NCI-H226 (cell line): Measurements from ENCODE around the gene MICAL3.
"Not testable (repeated sequence)": the region's sequence is repeated elsewhere in the genome, so short reads cannot be mapped to it uniquely, and the experiment has no call there.

Source experiments
- DNase-seq: peaks from one replicate; pipeline ENCODE4 v3.0.0-alpha.2; 2015

MICAL3 gene, protein sequence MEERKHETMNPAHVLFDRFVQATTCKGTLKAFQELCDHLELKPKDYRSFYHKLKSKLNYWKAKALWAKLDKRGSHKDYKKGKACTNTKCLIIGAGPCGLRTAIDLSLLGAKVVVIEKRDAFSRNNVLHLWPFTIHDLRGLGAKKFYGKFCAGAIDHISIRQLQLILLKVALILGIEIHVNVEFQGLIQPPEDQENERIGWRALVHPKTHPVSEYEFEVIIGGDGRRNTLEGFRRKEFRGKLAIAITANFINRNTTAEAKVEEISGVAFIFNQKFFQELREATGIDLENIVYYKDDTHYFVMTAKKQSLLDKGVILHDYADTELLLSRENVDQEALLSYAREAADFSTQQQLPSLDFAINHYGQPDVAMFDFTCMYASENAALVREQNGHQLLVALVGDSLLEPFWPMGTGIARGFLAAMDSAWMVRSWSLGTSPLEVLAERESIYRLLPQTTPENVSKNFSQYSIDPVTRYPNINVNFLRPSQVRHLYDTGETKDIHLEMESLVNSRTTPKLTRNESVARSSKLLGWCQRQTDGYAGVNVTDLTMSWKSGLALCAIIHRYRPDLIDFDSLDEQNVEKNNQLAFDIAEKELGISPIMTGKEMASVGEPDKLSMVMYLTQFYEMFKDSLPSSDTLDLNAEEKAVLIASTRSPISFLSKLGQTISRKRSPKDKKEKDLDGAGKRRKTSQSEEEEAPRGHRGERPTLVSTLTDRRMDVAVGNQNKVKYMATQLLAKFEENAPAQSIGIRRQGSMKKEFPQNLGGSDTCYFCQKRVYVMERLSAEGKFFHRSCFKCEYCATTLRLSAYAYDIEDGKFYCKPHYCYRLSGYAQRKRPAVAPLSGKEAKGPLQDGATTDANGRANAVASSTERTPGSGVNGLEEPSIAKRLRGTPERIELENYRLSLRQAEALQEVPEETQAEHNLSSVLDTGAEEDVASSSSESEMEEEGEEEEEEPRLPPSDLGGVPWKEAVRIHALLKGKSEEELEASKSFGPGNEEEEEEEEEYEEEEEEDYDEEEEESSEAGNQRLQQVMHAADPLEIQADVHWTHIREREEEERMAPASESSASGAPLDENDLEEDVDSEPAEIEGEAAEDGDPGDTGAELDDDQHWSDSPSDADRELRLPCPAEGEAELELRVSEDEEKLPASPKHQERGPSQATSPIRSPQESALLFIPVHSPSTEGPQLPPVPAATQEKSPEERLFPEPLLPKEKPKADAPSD (N-terminal part only)

DNA sequence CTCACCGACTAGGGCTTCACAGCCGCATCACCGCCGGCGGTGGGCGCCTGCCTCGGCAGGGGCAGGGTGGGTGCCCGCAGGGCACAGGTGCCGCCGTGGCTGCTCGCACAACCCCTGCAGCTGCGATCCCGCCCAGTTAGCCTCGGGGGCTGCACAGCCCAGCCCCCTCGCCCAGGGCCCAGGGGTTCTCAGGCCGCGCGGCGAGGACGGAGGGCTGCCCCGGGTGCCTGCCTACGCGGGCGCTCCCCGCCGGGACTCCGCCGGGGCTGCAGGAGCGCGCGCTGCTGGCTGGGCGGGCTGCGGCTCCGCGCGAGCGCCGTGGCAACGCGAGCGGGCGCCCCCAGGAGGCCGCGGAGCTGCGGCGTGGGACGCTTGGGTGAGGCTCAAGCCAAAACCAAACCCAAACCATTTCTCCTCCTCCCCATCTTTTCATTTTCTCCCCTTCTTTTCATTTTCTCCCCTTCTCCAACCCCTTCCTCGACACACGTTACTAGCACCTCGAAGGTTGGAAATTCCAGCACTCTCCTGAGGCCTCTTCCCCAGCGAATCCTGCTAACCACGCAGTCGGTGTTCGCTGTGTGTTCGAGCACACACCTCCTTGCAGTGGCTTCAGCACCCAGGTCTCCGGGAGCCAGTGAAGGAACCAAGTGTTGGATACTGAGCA is at the start of gene MICAL3:
TSS of gene MICAL3 (minus strand) at position 286 of the 664 bp plus-strand sequence. CDS start 117,749 bp downstream, outside the sequence.
- DNase-seq = peak; percentile 35

DNA sequence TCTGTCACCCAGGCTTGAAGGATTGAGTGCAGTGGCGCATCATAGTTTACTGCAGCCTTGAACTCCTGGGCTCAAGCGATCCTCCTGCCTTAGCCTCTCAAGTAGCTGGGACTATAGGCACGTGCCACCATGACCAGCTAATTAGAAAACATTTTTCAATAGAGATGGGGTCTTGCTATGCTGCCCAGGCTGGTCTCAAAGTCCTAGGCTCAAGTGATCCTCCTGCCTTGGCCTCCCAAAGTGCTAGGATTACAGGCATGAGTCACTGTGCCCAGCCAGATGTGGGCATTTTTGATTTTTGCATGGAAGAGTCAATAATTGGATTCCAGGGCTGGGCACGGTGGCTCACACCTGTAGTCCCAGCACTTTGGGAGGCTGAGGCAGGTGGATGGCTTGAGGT is 49.6 kb upstream of the MICAL3 start:
- DNase-seq = not testable (repeated sequence)

DNA sequence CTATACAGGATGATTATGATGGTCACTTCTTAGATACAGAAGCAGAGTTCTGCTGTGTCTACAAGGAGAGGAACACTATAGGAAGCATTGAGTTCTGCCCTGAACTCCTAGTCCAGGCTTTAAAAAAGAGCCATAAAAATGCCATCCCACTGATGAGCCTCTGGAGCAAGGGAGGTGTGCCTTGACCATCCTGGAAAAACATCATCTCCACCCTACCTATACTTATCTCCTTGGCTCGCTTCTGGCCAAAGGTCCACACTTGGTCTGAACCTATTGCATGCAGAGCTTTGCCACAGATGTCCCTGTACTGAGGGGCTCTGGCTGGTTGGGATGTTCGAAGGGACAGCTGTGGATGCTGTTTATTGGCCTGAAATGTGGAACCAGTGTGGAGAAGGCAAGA is 49.1 kb upstream of the MICAL3 start:
- DNase-seq = no peak

DNA sequence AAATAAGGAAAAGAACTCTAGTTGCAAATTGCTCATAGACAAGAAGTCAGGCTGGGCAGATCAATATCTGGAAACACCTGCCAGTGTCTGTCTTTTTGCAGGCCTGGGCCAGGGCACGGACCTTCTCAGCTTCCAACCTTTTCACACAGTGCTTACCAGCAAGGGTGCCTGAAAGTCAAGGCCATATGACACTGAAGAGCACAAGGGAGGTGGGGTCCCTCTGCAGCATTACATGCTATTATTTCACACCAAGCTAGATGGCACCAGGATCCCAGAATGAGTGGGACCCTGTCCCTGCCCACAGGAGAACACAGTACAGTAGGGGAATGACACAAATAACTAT is 47.6 kb upstream of the MICAL3 start:
- DNase-seq = no peak

DNA sequence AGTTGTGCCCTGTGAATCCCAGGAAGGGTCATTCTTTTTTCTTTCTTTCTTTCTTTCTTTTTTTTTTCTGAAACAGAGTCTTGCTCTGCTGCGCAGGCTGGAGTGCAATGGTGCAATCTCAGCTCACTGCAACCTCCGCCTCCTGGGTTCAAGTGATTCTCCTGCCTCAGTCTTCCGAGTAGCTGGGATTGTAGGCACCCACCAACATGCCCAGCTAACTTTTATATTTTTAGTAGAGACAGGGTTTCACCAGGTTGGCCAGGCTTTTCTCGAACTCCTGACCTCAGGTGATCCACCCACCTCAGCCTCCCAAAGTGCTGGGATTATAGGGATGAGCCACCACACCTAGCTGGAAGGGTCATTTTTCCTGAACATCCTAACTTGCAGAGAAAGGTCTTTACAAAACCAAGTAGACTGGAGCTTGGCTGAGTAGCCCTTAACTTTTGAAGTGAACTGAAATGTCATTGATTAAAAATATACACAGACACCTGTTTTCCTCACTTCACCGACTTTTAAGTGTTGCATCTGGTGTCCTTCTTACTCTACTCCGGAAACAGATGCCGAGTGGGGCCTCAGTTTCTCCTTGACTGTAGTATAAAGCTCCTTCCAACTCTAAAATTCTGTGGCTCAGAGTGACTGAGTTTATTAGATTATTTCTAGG is 47.1 kb upstream of the MICAL3 start:
- not testable (repeated sequence) for DNase-seq

DNA sequence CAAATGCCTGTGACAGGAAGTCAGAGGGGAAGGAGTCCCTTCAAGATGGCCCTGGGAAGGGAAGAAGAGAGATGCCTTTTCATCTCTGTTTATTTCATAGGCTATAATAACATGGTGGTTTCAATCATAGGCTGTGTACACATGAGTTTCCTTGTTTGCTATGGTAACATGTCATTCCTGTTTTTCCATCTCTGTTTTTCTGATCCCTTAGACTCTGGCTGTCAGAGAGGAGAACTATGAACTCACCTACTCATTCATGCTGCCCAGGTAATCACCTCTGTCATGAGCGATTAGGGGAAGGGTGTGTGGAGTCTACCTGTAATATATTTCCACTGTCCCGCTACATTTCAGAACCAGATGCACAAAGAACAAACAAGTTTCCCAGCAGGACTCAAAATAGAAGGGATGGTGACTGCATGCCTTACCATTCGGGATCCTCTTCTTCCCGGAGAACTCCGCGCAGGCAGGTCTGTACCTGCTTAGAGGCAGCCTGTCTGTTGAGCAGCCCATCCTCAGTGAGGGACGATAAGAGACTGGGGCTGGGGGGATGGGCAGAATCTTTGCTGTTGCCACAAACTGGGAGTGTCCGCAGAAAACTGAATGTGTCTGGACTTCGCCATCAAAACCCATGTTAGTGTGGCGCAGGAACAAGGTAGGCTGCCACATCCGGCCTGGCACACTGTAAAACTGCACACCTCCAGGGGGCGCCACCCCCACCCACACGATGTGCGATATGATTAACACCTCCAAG is 46.4 kb upstream of the MICAL3 start:
- no peak for DNase-seq

DNA sequence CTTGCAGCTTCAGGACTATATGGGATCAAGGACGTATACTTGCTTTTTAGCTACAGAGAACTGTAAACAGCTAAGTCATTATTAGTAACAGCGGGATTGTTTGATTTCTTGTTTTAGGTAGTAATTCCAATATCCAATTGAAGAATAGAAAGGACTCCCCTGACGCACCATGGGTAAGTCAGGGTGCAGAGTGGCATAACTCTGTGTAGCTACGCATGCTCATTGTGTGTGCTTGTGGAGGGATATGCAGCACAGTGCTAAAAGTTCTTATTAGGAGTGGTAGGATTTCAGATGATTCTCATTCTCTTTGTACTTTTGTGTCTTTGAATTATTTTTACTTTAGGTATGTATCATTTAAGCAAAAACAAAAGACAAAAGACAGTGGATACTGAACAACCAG is 45.7 kb upstream of the MICAL3 start:
- no peak for DNase-seq

DNA sequence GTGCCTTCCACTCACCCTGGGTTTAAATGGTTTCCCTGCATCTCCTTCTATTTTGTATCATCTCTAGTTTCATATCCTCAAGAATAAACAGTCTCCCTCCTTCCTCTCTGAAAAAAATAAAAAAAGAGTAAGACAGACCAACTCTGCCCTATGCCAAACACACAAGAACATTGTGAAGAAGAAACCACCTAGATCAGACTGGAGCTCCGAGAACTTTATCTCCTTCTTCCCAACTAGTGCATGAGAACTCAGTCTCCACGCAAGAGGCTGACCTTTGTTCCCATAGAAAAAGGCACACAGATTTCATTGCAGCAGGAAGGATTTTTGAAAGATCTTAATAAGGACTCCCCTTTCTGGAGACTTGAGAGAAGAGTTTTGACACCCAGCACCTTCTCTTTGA is 44.7 kb upstream of the MICAL3 start:
- DNase-seq = no peak

DNA sequence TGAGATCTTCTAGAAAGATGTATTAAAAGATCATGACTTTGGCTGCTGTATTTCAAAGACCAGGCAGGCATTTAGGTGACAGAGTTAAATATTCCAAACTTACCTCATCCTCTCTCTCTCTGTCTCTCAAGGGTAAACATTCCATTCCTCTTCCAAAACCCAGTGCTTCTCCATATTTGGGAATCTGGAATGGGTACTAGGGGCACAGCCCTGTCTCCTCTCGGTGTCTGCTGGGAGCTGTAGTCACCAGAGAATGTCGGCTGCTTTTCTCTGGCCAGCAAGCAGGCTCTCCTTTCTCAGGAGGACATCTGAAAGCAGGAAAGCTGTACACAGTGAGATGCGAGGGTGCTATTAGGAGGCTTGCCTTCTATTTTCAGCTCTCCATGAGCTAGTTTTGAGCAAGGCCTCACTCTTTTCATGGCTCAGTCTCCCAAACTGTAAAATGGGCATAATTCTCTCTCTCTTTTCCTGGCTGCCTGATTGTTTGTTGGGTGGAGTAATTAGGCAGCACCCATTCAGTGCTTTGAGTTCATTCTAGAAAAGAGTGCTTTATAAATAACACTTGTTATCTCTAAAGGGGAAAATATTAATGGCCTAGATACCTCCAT is 44.1 kb upstream of the MICAL3 start:
- no peak for DNase-seq

DNA sequence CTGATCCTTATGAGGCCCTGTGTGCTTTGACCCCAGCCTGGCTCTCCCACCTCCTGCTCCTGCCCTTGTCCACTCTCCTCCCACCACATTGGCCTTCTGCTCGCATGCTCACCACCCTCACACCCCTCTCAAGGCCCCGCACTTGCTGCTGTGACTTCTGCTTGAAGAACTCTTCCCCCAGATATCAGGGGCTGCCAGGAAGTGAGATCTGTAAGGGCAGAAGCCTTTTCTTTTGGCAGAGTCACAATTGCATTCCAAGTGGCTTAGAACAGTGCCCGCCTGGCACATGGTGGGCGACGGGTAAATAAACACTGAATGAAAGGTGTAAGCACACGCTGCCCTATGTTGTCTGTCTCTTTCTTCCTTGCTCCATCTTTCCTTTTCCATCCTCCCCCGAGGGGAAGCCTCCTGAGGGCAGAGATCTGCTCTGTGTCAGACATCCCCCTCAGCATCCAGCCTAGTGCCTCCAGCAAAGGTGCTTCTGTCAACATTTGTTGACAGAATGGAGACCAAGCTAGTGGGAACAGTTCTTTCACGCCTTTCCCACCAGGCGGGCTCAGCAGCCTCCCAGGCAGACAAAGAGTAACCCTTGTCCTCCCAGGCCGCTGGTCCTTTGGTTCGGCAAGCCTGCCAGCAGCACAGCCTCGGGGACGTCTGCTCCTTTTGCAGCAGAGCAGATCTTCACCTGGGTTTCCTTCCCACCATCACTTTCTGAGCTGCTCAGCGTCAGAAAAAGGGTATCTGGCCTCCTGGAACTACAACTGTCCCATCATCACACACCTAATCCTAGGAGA is 43.4 kb upstream of the MICAL3 start:
- no peak for DNase-seq

DNA sequence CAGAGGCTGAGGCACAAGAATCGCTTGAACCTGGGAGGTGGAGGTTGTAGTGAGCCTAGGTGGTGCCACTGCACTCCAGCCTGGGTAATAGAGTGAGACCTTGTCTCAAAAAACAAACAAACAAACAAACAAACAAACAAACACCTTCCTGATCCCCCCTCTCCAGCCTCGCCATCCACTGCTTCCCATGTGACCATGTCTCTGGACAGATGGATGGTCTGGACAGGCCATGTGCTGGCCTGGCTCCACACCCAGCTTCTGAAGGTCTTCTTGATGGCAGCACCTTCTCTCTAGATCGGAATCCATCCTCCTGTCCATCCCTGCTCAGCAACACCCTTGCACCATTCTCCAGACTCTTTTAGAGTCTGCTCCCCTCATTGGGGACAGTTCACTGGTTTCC is 42.8 kb upstream of the MICAL3 start:
- no peak for DNase-seq

DNA sequence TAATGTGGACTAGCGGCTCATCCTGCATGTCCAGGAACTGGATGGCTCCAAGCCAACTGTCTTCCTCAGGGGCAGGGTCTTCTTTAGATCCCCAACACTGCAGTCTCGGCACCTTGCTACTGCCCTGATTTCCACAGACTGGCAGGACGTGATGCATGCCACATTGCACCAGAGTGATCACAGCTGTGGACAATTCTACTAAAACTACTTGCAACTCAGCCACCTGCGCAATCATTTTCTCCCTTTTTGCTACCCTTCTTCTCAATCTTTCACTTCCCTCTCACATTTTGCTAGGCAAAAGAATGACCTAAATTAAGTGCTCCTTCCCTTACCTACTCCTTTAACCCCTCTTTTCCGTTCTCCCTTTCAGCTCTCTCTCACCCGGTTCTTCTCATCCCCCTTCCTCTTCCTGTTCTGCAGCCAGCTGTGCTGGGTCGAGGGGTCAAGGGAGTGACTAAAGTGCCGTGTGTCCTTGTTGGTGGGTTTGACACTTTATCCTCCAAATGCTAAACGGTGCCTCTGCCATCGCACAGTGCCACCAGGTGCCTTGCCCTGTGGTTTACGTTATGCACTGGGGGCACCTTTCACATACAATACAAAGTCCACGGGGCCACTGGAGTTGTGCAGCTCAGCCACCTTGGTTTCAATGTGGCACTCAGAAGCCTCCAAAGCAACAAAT is 42.0 kb upstream of the MICAL3 start:
- no peak for DNase-seq

DNA sequence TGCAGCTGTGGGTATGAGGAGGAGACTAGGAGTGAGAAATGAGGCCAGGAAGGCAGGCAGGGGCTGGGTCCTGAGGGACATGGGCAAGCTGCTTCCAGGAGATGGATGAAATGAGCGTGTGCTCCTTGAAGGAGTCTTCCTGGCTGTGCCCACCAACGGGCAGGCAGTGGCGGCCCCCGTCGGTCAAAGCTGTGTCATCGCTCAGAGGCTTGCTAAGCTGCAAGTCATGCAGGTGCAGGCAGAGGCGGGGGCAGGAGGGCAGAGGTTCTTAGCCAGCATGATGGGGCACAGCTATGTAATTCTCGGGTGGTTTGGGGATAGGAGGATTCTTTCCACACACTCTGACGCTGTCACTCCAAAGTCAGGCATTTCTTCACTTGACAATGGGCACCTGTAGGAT is 40.9 kb upstream of the MICAL3 start:
- no peak for DNase-seq

DNA sequence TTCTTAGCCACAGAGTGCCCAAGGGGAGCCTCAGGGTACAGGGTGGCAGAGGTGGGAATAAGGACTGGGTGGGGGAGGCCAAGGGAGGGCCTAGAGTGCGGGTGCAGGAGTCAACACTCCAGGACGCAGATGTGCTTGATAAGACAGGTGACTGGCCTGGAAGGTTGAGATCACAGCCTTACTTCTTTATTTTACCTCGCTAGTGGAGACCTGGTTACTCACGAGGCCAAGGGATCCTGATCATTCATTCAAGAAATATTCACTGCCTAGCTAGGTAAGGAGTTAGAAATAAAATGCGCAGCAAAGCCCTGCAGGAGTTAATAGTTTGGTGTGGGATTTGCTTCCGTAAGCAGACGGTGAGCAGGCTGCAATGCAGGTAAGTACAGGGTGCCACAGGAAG is 40.3 kb upstream of the MICAL3 start:
- DNase-seq = no peak

DNA sequence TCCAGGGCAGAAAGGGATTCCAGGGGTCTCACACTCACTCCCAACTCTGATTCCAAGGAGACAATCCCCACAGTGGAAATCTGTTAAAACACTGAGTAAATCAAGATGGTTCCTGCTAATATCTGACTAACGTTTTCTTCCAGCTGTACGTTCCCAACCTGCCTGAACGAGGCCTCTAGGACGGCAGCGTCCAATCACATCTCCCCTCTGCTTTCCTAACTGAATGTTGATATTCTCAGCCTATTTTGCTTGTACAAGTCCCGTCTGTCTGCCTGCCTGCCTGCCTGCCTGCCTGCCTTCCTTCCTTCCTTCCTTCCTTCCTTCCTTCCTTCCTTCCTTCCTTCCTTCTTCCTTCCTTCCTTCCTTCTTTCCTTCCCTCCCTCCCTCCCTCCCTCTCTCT is 39.4 kb upstream of the MICAL3 start:
- not testable (repeated sequence) for DNase-seq

DNA sequence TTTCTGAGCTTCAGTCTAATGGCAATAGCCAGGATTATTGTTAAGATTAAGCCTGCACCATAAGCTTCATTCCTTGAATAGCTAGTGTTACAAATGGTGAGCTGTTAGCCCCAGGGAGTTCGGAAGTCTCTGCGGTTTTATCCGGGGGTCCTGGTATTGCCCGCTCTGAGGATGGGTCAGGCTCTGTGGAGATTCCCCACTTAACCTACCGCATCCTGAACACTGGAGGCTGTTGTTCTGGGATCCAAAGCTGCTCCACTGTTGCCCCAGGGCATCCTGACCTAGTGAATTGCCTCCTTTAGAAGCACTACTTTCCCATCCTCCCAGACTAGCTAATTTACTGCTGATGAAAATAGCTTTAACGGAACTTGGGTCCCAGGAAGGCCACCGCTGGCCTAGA is 38.9 kb upstream of the MICAL3 start:
- DNase-seq = no peak

DNA sequence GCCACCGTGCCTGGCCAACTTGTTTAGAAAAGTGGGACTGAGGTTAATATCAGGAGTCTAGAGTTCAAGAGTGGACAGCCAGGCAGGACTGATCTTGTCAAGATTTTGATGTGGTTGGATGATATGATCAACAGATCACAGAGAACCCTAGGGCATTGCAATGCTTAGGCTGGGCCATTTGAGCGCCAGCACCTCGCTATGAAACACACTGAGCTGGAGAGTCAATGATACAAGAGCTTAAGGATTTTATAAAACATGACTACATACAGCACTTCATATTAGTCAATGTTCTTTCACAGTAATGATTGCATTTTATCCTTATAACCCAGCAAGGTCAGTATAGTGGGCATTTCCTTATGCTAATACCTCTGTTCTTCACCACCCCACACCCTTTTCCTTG is 38.1 kb upstream of the MICAL3 start:
- DNase-seq = no peak

DNA sequence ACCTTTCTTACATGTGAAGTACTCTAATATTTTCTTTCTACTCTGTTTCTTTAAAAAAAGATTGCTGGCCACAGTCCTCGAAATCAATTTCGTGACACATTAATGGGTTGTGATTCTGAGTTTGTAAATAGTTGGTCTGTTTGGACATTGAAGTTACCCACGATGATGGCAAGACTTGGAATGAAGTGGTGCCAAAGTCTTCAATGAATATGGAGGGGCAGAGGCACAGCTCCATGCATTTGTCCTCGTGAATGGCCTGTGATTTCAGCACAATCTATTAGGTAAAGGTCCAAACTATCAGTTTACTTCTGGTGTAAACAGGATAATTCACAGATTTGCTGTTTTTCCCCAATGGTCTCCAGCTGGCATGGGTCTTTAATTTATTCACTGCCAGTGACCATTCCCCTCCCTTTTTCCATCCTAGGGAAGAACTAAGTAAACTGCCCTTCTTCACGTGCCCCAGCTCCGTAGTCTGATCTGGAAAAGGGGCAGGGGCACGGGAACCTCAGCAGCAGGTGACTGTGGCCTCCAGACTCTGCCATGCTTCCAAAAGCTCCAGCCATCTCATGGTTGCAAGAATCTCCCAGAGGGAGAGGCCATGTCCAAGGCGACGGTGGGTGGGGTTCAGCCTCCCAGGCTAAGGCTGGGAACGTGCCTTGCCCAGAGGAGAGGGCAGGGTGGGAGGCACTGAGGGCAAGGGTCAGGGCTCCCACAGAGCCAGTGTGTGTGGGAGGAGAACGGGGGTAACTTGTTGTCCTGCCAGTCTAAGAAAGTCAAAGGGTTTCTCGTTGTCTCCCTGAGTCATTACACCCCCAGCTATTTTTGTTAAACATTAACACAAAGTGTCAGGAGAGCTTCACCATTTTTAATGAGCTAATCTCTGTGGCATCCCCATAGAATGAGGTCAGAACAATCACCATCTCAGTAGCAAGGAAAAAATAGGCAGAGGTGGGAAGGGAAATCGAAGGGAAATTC is 36.6 kb upstream of the MICAL3 start:
- peak; percentile 60 for DNase-seq
